Astrocyte of the cerebellum (primary cell): ENCODE results near the gene SLC66A1.
"Not testable (repeated sequence)": the region's sequence is repeated elsewhere in the genome, so short reads cannot be mapped to it uniquely, and the experiment has no call there.

ENCODE experiments used
- DNase-seq: peaks from one replicate; pipeline ENCODE4 v3.0.0-alpha.2; 2011; ENCODE audit warnings: low read depth
- H3K4me3 ChIP-seq: 2 replicates; pipeline ENCODE4 v1.5.1; 2011; ENCODE audit warnings: mild to moderate bottlenecking, low read depth, low read length, moderate library complexity
- CTCF ChIP-seq: IDR thresholded peaks from 2 replicates; pipeline ENCODE4 v1.5.1; 2012; ENCODE audit warnings: low read length, low read depth, moderate library complexity, mild to moderate bottlenecking; ENCODE audit errors: missing control alignments
- in situ Hi-C: cut with HindIII; loops from 2 replicates; pipeline ENCODE4 v1.10.0; 2017; ENCODE audit warnings: low sequenced_read_pairs

The SLC66A1 gene

GRCh38 chr1:19273106-19273843, 38.9 kb upstream of the SLC66A1 start:
- no peak overlapping the region for H3K4me3 ChIP-seq
- no peak for DNase-seq
- in situ Hi-C loops, result no loop called here
- TF ChIP-seq CTCF, result no peak

- DNase-seq, in situ Hi-C loops, H3K4me3 ChIP-seq: not testable (repeated sequence)
Measured at GRCh38 chr1:19273844-19274531, 38.1 kb upstream of the SLC66A1 start.

GRCh38 chr1:19274636-19275035, 37.5 kb upstream of the SLC66A1 start:
- in situ Hi-C loops, result no loop called here
- no peak for TF ChIP-seq CTCF
- no peak for DNase-seq
- no peak overlapping the region for H3K4me3 ChIP-seq

- H3K4me3 ChIP-seq, result no peak overlapping the region
- no peak for DNase-seq
- in situ Hi-C loops, result no loop called here
- no peak for TF ChIP-seq CTCF
Measured at GRCh38 chr1:19283891-19284290, 28.2 kb upstream of the SLC66A1 start.

- no peak for DNase-seq
- no peak overlapping the region for H3K4me3 ChIP-seq
- in situ Hi-C loops, result no loop called here
- TF ChIP-seq CTCF, result no peak
Measured at GRCh38 chr1:19284881-19285280, 27.2 kb upstream of the SLC66A1 start.

GRCh38 chr1:19285366-19285765, 26.8 kb upstream of the SLC66A1 start:
- in situ Hi-C loops, DNase-seq, H3K4me3 ChIP-seq: not testable (repeated sequence)

- H3K4me3 ChIP-seq, DNase-seq, in situ Hi-C loops: not testable (repeated sequence)
Measured at GRCh38 chr1:19285807-19286206, 26.3 kb upstream of the SLC66A1 start.

GRCh38 chr1:19287436-19288185, 24.5 kb upstream of the SLC66A1 start:
- DNase-seq, result no peak
- in situ Hi-C loops, result no loop called here
- H3K4me3 ChIP-seq, result no peak overlapping the region
- TF ChIP-seq CTCF, result no peak

- in situ Hi-C loops, DNase-seq: not testable (repeated sequence)
- H3K4me3 ChIP-seq, result peak within 1 kb of the TSS; percentile 37
Measured at GRCh38 chr1:19288324-19289241, 23.5 kb upstream of the SLC66A1 start, which contains the start of gene AKR7A3. TSS of gene AKR7A3 (minus strand) at chr1:19288770. CDS start at chr1:19288709, 61 bp downstream.
